Nephron (organoid): ENCODE data around the gene CTSE.

Experiments used
- H3K27ac Mint-ChIP-seq, 3 experiments: 2 replicates each; pipeline ENCODE4 v1.8.0; 2020; ENCODE audit warnings: mixed read lengths in 3 of 3, mild to moderate bottlenecking in 2 of 3, moderate library complexity in 1 of 3
- H3K27me3 Mint-ChIP-seq: 2 replicates; pipeline ENCODE4 v1.8.0; 2021; ENCODE audit warnings: low read depth, mild to moderate bottlenecking, moderate library complexity, mixed read lengths
- H3K36me3 Mint-ChIP-seq: 2 replicates; pipeline ENCODE4 v1.8.0; 2020; ENCODE audit warnings: low read depth, mixed read lengths
- H3K4me1 Mint-ChIP-seq: 2 replicates; pipeline ENCODE4 v1.8.0; 2020; ENCODE audit warnings: mixed read lengths
- H3K4me3 Mint-ChIP-seq, 3 experiments: 2 replicates each; pipeline ENCODE4 v1.8.0; 2020; ENCODE audit warnings: mild to moderate bottlenecking in 3 of 3, mixed read lengths in 3 of 3, moderate library complexity in 2 of 3
- H3K9me3 Mint-ChIP-seq: 2 replicates; pipeline ENCODE4 v1.8.0; 2020; ENCODE audit warnings: mixed read lengths
- TF ChIP-seq, protein P1 (sequence below), 3 experiments: fragments of 200-600 bp; sonication (generic); IDR thresholded peaks; one replicate each; pipeline ENCODE4 v1.5.0; 2021; ENCODE audit warnings: antibody characterized with exemption in 3 of 3; ENCODE audit not compliant: unreplicated experiment in 3 of 3

CTSE gene

DNA sequence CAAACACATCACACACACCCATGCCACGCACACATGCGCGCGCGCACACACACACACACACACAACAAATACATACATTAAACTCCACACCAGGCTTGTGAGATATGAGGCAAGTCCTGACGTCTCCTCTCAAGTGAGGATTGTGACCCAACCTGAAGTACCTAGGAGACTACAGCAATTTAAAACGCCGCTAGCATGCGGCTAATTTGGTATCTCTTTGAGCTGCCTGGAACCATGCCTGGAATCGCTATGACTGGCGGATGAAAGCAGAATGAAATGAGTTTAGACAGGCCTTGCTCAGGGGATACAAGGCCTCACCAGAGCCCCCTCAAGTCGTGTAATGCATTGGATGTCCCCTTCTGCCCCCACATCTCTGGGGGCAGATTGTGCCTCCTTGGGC lies 18.9 kb downstream of the CTSE start:
- Mint-ChIP-seq H3K9me3 (no peaks in the 10 kb centered on the region), H3K4me3 (peak overlapping the region in 2 of 3 experiments; percentile 37 to 50), H3K4me1 (peaks cover 55% of the 10 kb centered on the region), H3K27me3 (no peaks in the 10 kb centered on the region), H3K27ac (peak overlapping the region; percentile 63 to 94 (median 88)), H3K36me3 (no peaks in the 10 kb centered on the region)
- TF ChIP-seq, protein P1, sequence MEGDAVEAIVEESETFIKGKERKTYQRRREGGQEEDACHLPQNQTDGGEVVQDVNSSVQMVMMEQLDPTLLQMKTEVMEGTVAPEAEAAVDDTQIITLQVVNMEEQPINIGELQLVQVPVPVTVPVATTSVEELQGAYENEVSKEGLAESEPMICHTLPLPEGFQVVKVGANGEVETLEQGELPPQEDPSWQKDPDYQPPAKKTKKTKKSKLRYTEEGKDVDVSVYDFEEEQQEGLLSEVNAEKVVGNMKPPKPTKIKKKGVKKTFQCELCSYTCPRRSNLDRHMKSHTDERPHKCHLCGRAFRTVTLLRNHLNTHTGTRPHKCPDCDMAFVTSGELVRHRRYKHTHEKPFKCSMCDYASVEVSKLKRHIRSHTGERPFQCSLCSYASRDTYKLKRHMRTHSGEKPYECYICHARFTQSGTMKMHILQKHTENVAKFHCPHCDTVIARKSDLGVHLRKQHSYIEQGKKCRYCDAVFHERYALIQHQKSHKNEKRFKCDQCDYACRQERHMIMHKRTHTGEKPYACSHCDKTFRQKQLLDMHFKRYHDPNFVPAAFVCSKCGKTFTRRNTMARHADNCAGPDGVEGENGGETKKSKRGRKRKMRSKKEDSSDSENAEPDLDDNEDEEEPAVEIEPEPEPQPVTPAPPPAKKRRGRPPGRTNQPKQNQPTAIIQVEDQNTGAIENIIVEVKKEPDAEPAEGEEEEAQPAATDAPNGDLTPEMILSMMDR (IDR thresholded peaks at IDR 0.05; ENCODE audit: unreplicated experiment in 3 of 3): no peak

DNA sequence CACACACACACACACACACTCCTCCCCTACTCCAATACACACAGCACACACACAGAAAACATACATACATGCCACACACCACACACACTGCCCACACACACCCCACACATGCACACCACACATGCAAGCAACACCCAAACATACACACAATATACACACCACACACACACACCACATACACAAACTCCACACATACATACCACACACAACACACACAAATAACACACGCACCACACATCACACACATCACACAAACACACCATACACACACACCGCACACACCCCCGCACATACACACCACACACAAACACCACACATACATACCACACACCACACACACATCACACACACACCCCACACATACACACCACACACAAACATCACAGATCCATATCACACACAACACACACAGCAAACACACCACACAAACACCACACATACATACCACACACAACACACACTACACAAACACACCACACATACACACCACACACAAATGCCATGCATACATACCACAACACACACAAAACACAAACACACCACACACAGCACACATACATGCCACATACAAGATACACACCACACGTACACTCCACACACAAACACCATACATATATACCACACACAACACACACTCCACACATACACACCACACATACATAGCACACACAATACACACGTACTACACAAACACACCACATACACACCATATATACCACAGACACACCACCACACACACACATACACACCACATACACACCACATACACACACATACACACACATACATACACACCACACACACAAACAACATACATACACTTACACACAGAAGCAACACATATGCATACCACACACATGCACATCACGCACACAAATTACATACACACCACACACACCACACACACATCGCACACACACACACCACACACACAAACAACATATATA lies 19.6 kb downstream of the CTSE start:
- Mint-ChIP-seq H3K36me3 (no peaks in the 10 kb centered on the region), H3K27me3 (no peaks in the 10 kb centered on the region), H3K4me1 (peaks cover 50% of the 10 kb centered on the region), H3K27ac (peak overlapping the region; percentile 63 to 94 (median 88)), H3K4me3 (peak overlapping the region; percentile 1 to 50 (median 37)), H3K9me3 (no peaks in the 10 kb centered on the region)
- TF ChIP-seq, protein P1 (IDR thresholded peaks at IDR 0.05; ENCODE audit: unreplicated experiment in 3 of 3): no peak

DNA sequence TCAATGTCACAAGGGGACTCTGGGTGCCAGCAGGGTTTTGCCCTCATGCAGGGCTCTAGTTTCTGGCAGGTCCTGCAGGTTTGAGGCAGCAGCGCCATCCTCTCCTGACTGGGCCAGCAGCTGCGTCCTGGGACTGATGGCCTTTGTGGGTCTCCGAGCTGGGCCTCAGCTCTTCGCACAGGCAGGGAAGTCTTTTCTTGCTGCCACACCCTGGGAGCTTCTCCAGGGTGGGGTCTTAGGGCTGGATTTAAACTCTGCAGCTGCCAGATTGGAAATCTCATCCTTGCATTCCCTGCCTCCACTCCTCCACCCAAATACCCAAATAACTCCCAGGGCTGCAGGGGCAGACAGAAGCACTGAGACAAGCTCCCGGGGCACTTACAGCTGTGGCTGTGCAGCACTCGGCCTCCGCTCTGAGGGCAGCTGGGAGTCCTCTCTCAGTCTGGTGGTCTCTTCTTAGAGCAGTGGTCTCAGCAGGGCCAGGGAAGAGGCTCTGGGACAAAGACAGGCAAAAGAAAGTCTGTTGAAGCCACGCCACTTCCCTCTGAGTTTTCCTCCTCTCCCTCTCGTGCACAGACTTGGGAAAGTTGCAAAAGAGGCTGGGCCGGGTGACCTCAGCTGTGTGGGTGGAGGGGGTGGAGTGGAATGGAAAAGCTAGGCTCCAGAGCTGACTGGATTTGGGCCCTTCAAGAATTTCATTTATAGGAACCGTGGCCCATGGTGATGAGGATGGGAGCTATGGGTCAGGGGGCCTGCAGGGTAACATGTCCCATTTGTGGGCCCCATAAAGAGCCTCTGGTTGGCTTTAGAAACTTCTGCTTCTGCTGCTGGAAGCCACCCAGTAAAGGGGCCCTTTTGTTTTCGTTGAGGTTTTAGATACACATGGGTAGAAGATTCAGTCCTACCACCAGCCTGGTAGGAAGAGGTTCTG lies 20.6 kb downstream of the CTSE start, which contains the start of gene RAB7B:
TSS of gene RAB7B (minus strand) at position 525 of the 931 bp plus-strand sequence. CDS start 9,260 bp downstream, outside the sequence.
- H3K4me1 Mint-ChIP-seq: peaks cover 57% of the 10 kb centered on the region
- H3K36me3 Mint-ChIP-seq: no peaks in the 10 kb centered on the region
- peak within 1 kb of the TSS; percentile 88 to 94 (median 88) for H3K27ac Mint-ChIP-seq
- H3K4me3 Mint-ChIP-seq: peak within 1 kb of the TSS; percentile 1 to 65 (median 50)
- TF ChIP-seq, protein P1 (IDR thresholded peaks at IDR 0.05; ENCODE audit: unreplicated experiment in 3 of 3): no peak
- no peaks in the 10 kb centered on the region for H3K27me3 Mint-ChIP-seq
- peaks cover 3% of the 10 kb centered on the region for H3K9me3 Mint-ChIP-seq

DNA sequence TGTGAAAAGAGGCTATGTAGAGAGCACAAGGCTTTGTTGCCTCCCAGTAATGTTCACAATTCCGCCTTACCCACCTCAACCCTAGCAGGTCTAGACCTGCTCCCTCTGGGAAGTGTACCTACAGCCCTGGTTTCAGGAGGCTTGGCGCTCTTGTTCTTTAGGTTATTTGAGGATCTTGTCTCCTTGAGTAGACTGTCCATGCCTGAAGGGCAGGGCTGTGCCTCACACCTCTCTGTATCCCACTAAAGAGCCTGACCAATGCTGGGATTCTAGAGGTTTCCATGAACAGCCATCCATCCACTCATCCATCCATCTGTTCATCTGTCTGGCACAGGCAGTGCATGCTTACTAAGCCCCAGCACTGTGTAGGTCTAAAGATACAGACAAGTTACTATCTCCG lies 21.5 kb downstream of the CTSE start:
- TF ChIP-seq, protein P1 (IDR thresholded peaks at IDR 0.05; ENCODE audit: unreplicated experiment in 3 of 3): no peak
- Mint-ChIP-seq H3K27ac (peak overlapping the region in 2 of 3 experiments; percentile 88 to 94), H3K4me3 (peak overlapping the region in 2 of 3 experiments; percentile 12 to 26), H3K9me3 (peaks cover 5% of the 10 kb centered on the region), H3K36me3 (no peaks in the 10 kb centered on the region), H3K27me3 (no peaks in the 10 kb centered on the region), H3K4me1 (peaks cover 65% of the 10 kb centered on the region)

DNA sequence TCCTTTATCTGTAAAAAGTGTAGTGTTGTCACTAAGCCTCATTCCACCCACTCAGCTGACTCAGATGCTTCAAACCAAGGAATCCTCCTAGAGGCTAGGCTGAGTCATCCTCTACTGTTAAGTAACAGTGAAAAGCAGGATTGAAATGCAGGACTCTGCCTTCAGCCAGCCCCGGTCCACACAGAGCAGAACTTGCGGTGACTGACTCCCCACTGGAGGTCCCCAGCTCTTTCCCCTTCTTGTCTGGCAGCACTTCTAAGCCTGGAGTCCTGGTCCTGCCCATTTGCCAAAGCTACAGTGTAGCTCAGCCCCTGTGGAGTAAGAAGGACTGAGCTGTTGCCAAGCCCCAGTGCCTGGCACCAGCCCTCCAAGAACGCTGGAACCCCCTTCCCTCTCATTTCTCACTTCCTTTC lies 22.2 kb downstream of the CTSE start:
- H3K4me1 Mint-ChIP-seq: peaks cover 72% of the 10 kb centered on the region
- H3K36me3 Mint-ChIP-seq: no peaks in the 10 kb centered on the region
- no peak overlapping the region for H3K4me3 Mint-ChIP-seq
- TF ChIP-seq, protein P1 (IDR thresholded peaks at IDR 0.05; ENCODE audit: unreplicated experiment in 3 of 3): no peak
- peaks cover 6% of the 10 kb centered on the region for H3K9me3 Mint-ChIP-seq
- peak overlapping the region in 1 of 3 experiments; percentile 88 for H3K27ac Mint-ChIP-seq
- no peaks in the 10 kb centered on the region for H3K27me3 Mint-ChIP-seq
